ENCODE measurements around the gene CISD3.

The CISD3 gene

GRCh38 chr17:38712593-38712992 is 17.5 kb upstream of the CISD3 start:
- TF ChIP-seq, protein P1, sequence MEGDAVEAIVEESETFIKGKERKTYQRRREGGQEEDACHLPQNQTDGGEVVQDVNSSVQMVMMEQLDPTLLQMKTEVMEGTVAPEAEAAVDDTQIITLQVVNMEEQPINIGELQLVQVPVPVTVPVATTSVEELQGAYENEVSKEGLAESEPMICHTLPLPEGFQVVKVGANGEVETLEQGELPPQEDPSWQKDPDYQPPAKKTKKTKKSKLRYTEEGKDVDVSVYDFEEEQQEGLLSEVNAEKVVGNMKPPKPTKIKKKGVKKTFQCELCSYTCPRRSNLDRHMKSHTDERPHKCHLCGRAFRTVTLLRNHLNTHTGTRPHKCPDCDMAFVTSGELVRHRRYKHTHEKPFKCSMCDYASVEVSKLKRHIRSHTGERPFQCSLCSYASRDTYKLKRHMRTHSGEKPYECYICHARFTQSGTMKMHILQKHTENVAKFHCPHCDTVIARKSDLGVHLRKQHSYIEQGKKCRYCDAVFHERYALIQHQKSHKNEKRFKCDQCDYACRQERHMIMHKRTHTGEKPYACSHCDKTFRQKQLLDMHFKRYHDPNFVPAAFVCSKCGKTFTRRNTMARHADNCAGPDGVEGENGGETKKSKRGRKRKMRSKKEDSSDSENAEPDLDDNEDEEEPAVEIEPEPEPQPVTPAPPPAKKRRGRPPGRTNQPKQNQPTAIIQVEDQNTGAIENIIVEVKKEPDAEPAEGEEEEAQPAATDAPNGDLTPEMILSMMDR (IDR thresholded peaks at IDR 0.05; ENCODE audit: low read depth, low read length, missing control alignments), result no peak
- H3K4me3 ChIP-seq (replicated peaks; ENCODE audit: low read depth, low read length), result no peak overlapping the region
- DNase-seq (ENCODE audit: extremely low read depth, low read depth), result no peak

DNA sequence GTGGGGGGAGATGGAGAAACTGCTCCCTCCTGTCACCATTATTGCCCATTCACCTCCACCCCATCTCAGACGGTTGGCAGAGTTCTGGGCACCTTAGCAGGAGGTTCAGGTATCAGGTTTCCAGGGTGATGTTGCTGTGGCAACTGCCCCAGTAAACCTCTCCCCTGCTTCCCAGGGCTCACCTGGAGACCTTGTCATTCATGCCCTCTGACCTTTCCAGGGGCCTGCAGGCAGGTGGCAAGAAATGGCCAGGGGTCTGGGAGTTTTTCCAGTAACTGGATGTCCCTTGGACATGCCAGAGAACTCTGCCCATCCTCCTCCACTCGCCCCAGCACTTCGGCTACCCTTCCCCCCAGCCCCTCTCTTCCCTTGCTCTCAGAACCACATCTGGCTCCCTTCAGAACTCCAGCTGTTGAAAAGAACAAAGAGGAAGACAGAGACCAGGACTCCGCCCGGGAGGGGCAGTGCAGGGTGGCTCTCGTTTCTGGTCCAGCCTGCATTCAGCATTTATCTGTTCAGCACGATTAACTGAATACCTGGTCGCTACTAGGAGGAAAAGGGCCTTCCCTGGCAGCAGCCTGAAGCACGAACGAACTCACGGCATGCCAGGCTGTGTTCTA is 16.6 kb upstream of the CISD3 start:
- DNase-seq (ENCODE audit: extremely low read depth, low read depth), result no peak

GRCh38 chr17:38715216-38715943 is 14.8 kb upstream of the CISD3 start:
- TF ChIP-seq, protein P1 (IDR thresholded peaks at IDR 0.05; ENCODE audit: low read depth, low read length, missing control alignments), result no peak
- H3K4me3 ChIP-seq (replicated peaks; ENCODE audit: low read depth, low read length), result no peak overlapping the region
- no peak for DNase-seq (ENCODE audit: extremely low read depth, low read depth)

More for the DNA sequence above, 16.6 kb upstream of the CISD3 start:
- TF ChIP-seq, protein P1 (IDR thresholded peaks at IDR 0.05; ENCODE audit: low read depth, low read length, missing control alignments), result no peak
- H3K4me3 ChIP-seq (replicated peaks; ENCODE audit: low read depth, low read length), result no peak overlapping the region

DNA sequence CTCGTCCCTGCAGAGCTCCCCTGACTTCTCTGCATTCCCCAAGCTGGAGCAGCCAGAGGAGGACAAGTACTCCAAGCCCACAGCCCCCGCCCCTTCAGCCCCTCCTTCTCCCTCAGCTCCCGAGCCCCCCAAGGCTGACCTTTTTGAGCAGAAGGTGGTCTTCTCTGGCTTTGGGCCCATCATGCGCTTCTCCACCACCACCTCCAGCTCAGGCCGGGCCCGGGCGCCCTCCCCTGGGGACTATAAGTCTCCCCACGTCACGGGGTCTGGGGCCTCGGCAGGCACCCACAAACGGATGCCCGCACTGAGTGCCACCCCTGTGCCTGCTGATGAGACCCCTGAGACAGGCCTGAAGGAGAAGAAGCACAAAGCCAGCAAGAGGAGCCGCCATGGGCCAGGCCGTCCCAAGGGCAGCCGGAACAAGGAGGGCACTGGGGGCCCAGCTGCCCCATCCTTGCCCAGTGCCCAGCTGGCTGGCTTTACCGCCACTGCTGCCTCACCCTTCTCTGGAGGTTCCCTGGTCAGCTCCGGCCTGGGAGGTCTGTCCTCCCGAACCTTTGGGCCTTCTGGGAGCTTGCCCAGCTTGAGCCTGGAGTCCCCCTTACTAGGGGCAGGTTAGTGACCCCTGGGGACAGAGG is 13.7 kb upstream of the CISD3 start:
- H3K4me3 ChIP-seq (replicated peaks; ENCODE audit: low read depth, low read length), result no peak overlapping the region
- DNase-seq (ENCODE audit: extremely low read depth, low read depth), result no peak
- TF ChIP-seq, protein P1 (IDR thresholded peaks at IDR 0.05; ENCODE audit: low read depth, low read length, missing control alignments), result no peak

DNA sequence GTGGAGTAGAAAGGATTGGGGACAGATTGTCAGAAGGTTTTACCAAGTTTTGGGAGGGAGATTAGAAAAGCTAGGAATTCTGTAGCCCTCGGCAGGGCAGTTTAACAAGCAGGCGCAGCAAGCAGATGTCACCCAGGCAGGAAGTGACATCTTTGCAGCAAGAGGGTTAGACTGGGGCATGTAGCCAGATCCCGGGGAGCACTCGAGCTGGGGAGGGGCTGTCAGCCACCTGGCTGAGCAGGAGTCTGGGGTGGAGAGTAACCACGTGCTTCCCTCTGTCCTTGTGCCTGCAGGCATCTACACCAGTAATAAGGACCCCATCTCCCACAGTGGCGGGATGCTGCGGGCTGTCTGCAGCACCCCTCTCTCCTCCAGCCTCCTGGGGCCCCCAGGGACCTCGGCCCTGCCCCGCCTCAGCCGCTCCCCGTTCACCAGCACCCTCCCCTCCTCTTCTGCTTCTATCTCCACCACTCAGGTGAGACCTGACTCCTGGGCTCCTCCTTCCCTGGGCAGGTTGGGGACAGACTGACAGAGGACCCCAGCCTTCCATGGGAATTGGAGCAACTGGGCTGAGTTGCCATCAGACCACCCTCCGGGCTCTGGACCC is 12.9 kb upstream of the CISD3 start:
- TF ChIP-seq, protein P1 (IDR thresholded peaks at IDR 0.05; ENCODE audit: low read depth, low read length, missing control alignments), result no peak
- H3K4me3 ChIP-seq (replicated peaks; ENCODE audit: low read depth, low read length), result no peak overlapping the region
- DNase-seq (ENCODE audit: extremely low read depth, low read depth), result no peak

GRCh38 chr17:38719289-38719942 is 10.7 kb upstream of the CISD3 start:
- DNase-seq (ENCODE audit: extremely low read depth, low read depth), result no peak
- H3K4me3 ChIP-seq (replicated peaks; ENCODE audit: low read depth, low read length), result no peak overlapping the region
- TF ChIP-seq, protein P1 (IDR thresholded peaks at IDR 0.05; ENCODE audit: low read depth, low read length, missing control alignments), result no peak
